PC-9 (cell line): ENCODE measurements around the gene IGF2BP1. TPM values are rescaled to one million over a fixed set of nuclear protein-coding genes. Genes with fewer than 3 reads are reported as not detected.

Experiments used
- BruUV-seq: library from RNA; stranded (reverse); fragments of 400-500 nt; replicated peaks from 2 replicates; lab custom pipeline; 2021; lab: Mats Ljungman, UMichigan
- CTCF ChIA-PET: fragments of 300-600 bp; sonication (Branson Sonifier 250); formaldehyde crosslinking; loops from one replicate; lab custom pipeline; 2022; ENCODE audit warnings: antibody characterized with exemption; lab: Charles Lee
- POLR2A ChIA-PET: fragments of 300-600 bp; sonication (Branson Sonifier 250); formaldehyde crosslinking; loops from one replicate; lab custom pipeline; 2022; ENCODE audit warnings: antibody characterized with exemption; ENCODE audit not compliant: unreplicated experiment; lab: Charles Lee
- DNase-seq, 2 experiments: peaks; one replicate each; pipeline versions ENCODE4 v3.0.0 to v3.0.0-alpha.2; 2015 to 2022; ENCODE audit warnings: mixed read lengths in 1 of 2
- H2AFZ ChIP-seq: fragments of 200-600 bp; sonication (generic); 2 replicates; pipeline ENCODE4 v1.8.1; 2017; ENCODE audit warnings: antibody characterized with exemption
- H3F3A ChIP-seq: fragments of 200-600 bp; sonication (generic); 2 replicates; pipeline ENCODE4 v1.8.1; 2017; ENCODE audit warnings: antibody characterized with exemption, mild to moderate bottlenecking, low read depth; ENCODE audit not compliant: insufficient read depth
- H3K27ac ChIP-seq: fragments of 200-600 bp; sonication (generic); 2 replicates; pipeline ENCODE4 v1.6.1; 2016; ENCODE audit warnings: mixed run types
- H3K27me3 ChIP-seq: fragments of 200-600 bp; sonication (generic); 2 replicates; pipeline ENCODE4 v1.6.1; 2016; ENCODE audit warnings: low read depth, mixed run types; ENCODE audit not compliant: insufficient read depth
- H3K36me3 ChIP-seq: fragments of 200-600 bp; sonication (generic); 2 replicates; pipeline ENCODE4 v1.6.1; 2016; ENCODE audit warnings: low read depth, mixed run types
- H3K4me1 ChIP-seq: fragments of 200-600 bp; sonication (generic); replicated peaks from 2 replicates; pipeline ENCODE4 v1.6.1; 2016; ENCODE audit warnings: mixed run types; ENCODE audit not compliant: insufficient read depth
- H3K4me2 ChIP-seq: fragments of 200-600 bp; sonication (generic); 2 replicates; pipeline ENCODE4 v1.6.1; 2017; ENCODE audit warnings: mixed run types
- H3K4me3 ChIP-seq: fragments of 200-600 bp; sonication (generic); 2 replicates; pipeline ENCODE4 v1.6.1; 2016; ENCODE audit warnings: mixed run types
- H3K79me2 ChIP-seq: fragments of 200-600 bp; sonication (generic); 2 replicates; pipeline ENCODE4 v1.6.1; 2017; ENCODE audit warnings: low read depth, mixed run types
- H3K9me2 ChIP-seq: fragments of 200-600 bp; sonication (generic); 2 replicates; pipeline ENCODE4 v1.8.1; 2017; ENCODE audit warnings: mild to moderate bottlenecking; ENCODE audit not compliant: insufficient read depth
- H3K9me3 ChIP-seq: fragments of 200-600 bp; sonication (generic); 2 replicates; pipeline ENCODE4 v1.8.1; 2016; ENCODE audit warnings: low read depth; ENCODE audit not compliant: insufficient read depth
- H4K20me1 ChIP-seq: fragments of 200-600 bp; sonication (generic); 2 replicates; pipeline ENCODE4 v1.8.1; 2017; ENCODE audit not compliant: insufficient read depth
- EZH2 ChIP-seq: fragments of 200-600 bp; sonication (generic); IDR thresholded peaks from 2 replicates; pipeline ENCODE4 v1.8.0; 2017; ENCODE audit warnings: antibody characterized with exemption, low read depth
- intact Hi-C: fragments of 100-400 bp; cut with micrococcal nuclease; formaldehyde crosslinking; loops from one replicate; pipeline ENCODE4 v1.10.0; 2022; ENCODE audit not compliant: unreplicated experiment
- total RNA-seq: library from RNA; stranded (reverse); gene quantifications from 2 replicates; pipeline ENCODE4 v1.2.3, GENCODE V29; 2021
- TF ChIP-seq, protein P1 (sequence below): fragments of 200-600 bp; sonication (generic); conservative IDR thresholded peaks from 2 replicates; pipeline ENCODE4 v1.6.1; 2017; ENCODE audit warnings: mixed run types, antibody characterized with exemption, mild to moderate bottlenecking, moderate library complexity

IGF2BP1 gene
- total RNA-seq, 1 experiment from 2014 or later: 57.4 TPM

DNA sequence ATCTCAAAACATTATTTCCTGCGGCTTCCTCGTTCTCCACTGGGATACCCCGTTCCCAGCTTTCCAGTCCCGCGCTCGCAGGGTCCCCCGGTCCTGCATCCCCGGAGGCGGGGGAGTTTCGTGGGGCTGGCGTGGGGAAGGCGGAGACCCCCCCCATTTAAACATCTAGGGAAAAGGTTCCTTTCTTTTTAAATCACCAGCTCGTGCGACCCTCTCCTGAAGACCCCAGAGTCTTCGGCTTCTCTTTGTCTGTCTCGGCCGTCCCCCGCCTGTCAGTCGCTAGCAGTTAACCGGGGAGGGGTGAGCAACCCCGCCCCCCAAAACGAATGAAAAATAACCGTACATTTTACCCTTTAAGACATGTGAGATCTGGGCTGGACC is 473 bp upstream of the IGF2BP1 start:
- intact Hi-C loops: loop anchor here (5.0 kb wide), 1 partner anchor 44 kb away; no protein-coding TSS in a partner anchor
- H3K9me2 ChIP-seq: no peaks in the 10 kb centered on the region
- CTCF ChIA-PET: no interaction called here
- POLR2A ChIA-PET: interaction anchor here (0.7 kb wide), 1 partner anchor 16 kb away, joined by 5 read pairs; no protein-coding TSS in a partner anchor
- peak overlapping the region; percentile 96 for H2AFZ ChIP-seq
- H3K36me3 ChIP-seq: peaks cover 3% of the 10 kb centered on the region; the same call in 1 of the 2 replicates
- no peaks in the 10 kb centered on the region for H3K9me3 ChIP-seq
- no TSS peak for BruUV-seq
- no peaks in the 10 kb centered on the region for H3K27me3 ChIP-seq
- no peak for DNase-seq
- TF ChIP-seq EZH2: no peak
- TF ChIP-seq, protein P1, sequence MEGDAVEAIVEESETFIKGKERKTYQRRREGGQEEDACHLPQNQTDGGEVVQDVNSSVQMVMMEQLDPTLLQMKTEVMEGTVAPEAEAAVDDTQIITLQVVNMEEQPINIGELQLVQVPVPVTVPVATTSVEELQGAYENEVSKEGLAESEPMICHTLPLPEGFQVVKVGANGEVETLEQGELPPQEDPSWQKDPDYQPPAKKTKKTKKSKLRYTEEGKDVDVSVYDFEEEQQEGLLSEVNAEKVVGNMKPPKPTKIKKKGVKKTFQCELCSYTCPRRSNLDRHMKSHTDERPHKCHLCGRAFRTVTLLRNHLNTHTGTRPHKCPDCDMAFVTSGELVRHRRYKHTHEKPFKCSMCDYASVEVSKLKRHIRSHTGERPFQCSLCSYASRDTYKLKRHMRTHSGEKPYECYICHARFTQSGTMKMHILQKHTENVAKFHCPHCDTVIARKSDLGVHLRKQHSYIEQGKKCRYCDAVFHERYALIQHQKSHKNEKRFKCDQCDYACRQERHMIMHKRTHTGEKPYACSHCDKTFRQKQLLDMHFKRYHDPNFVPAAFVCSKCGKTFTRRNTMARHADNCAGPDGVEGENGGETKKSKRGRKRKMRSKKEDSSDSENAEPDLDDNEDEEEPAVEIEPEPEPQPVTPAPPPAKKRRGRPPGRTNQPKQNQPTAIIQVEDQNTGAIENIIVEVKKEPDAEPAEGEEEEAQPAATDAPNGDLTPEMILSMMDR: no peak
- H3K27ac ChIP-seq: no peak overlapping the region
- H3K4me2 ChIP-seq: peak overlapping the region; percentile 98
- peak overlapping the region; percentile 96 for H3K4me3 ChIP-seq
- H3F3A ChIP-seq: peaks cover 19% of the 10 kb centered on the region
- H3K4me1 ChIP-seq: peaks cover 23% of the 10 kb centered on the region
- peaks cover 43% of the 10 kb centered on the region for H3K79me2 ChIP-seq
- H4K20me1 ChIP-seq: no peaks in the 10 kb centered on the region; the same call in 1 of the 2 replicates

DNA sequence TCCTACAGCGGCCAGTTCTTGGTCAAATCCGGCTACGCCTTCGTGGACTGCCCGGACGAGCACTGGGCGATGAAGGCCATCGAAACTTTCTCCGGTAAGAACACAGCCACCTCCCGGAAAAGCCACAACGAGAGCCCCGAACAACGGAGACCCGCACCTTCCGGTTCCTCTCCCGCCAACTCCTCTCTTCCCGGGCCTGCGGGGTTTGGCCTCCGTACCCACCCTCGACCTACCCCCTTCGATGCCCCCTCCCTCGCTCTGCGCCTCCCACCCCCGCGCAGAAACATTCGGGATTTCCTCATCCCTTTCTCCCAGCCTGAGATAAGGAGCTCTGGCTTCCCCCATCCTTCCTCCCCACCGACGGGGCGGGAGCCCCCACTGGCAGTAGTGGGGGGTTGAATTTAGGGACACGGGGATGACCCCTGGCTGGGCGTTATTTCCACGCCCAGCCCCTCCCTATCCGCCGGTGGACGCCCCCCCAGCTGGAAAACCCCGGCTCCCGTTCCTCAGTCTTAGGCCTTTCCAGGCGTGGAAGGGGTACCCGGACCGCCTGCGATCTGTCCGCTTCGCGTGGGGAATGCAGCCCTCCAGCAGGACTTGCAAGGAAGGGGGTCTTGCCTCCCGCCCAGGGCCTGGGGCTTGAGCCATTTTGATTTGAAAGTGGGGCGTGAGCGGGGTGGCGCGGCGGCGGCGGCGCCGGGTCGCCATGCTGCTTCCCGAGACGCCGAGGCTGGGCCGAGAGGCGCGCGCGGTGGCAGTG is 822 bp downstream of the IGF2BP1 start:
- H3K4me2 ChIP-seq: peak overlapping the region; percentile 98
- H3F3A ChIP-seq: peaks cover 19% of the 10 kb centered on the region
- peaks cover 27% of the 10 kb centered on the region for H3K4me1 ChIP-seq
- CTCF ChIA-PET: interaction anchor here (0.6 to 0.7 kb wide), 4 partner anchors 19 to 682 kb away, joined by 3 to 14 read pairs (median 10); no protein-coding TSS in a partner anchor
- POLR2A ChIA-PET: no interaction called here
- BruUV-seq: no TSS peak
- no peaks in the 10 kb centered on the region for H3K27me3 ChIP-seq
- no peaks in the 10 kb centered on the region; the same call in 1 of the 2 replicates for H4K20me1 ChIP-seq
- H3K9me2 ChIP-seq: no peaks in the 10 kb centered on the region
- DNase-seq: no peak
- peak overlapping the region; percentile 66 for H3K27ac ChIP-seq
- peaks cover 3% of the 10 kb centered on the region; the same call in 1 of the 2 replicates for H3K36me3 ChIP-seq
- no peaks in the 10 kb centered on the region for H3K9me3 ChIP-seq
- TF ChIP-seq, protein P1: no peak
- TF ChIP-seq EZH2: no peak
- H3K79me2 ChIP-seq: peaks cover 56% of the 10 kb centered on the region
- intact Hi-C loops: loop anchor here (5.0 kb wide), 1 partner anchor 46 kb away; no protein-coding TSS in a partner anchor
- H2AFZ ChIP-seq: peak overlapping the region; percentile 96
- H3K4me3 ChIP-seq: peak overlapping the region; percentile 96

GRCh38 chr17:48998587-48999440 is 1.6 kb downstream of the IGF2BP1 start:
- Histone ChIP-seq H3K27ac (peak overlapping the region; percentile 66), H3K4me3 (peak overlapping the region; percentile 96), H3K79me2 (peaks cover 64% of the 10 kb centered on the region), H3F3A (peaks cover 19% of the 10 kb centered on the region; the same call in 1 of the 2 replicates), H4K20me1 (no peaks in the 10 kb centered on the region; the same call in 1 of the 2 replicates), H3K4me1 (peaks cover 27% of the 10 kb centered on the region), H3K9me3 (no peaks in the 10 kb centered on the region), H3K27me3 (no peaks in the 10 kb centered on the region), H2AFZ (peak overlapping the region; percentile 96), H3K4me2 (peak overlapping the region; percentile 98), H3K36me3 (peaks cover 3% of the 10 kb centered on the region; the same call in 1 of the 2 replicates), H3K9me2 (no peaks in the 10 kb centered on the region)
- BruUV-seq: no TSS peak
- CTCF ChIA-PET: interaction anchor here (0.6 to 0.7 kb wide), 4 partner anchors 18 to 683 kb away, joined by 3 to 13 read pairs (median 5); no protein-coding TSS in a partner anchor
- intact Hi-C loops: loop anchor here (5.0 kb wide), 1 partner anchor 47 kb away; no protein-coding TSS in a partner anchor
- no peak for DNase-seq
- TF ChIP-seq, protein P1: no peak
- POLR2A ChIA-PET: interaction anchor here (0.6 kb wide), 1 partner anchor 83 kb away, joined by 5 read pairs; no protein-coding TSS in a partner anchor
